ENCODE data around the gene NCOA6.
A peak's percentile ranks its signal among the peaks of the same experiment; 100 is the strongest.
"Not testable (repeated sequence)": the region's sequence is repeated elsewhere in the genome, so short reads cannot be mapped to it uniquely, and the experiment has no call there.

Gene NCOA6

DNA sequence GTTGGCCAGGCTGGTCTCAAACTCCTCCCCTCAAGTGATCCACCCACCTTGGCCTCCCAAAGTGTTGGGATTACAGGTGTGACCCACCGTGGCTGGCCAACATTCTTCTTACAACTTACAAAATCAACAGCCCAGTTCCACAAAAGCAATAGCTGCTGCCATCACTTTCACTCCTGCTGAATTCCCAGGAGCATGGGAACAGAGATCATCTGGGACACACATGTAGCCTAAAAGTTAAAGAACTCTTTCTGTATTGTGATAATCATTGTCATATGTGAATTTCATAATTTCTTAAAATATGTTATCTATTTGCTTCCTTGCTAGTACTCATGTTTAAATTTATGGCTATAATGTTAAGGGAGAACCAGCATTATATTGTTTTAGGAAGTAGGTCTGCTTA, 51.7 kb downstream of the NCOA6 start:
- DNase-seq: no peak

DNA sequence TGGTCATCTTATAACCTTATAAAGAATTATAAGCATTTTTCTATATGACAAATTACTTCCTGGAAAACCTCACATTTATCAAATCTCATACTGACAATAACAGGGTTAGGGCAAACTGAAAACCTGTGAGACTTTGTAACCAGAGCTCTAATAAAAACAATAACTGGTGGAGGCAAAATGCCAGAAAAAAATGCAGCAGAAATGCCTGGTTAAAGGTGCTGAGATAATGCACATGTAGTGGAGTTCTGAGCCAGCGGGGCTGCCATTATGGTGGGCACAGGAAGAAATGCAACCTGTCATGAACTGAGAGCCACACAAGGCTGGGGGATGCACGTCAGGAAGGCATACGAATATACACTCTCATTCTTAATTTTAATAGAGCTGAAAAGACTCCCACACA, 53.0 kb downstream of the NCOA6 start:
- no peak for DNase-seq

DNA sequence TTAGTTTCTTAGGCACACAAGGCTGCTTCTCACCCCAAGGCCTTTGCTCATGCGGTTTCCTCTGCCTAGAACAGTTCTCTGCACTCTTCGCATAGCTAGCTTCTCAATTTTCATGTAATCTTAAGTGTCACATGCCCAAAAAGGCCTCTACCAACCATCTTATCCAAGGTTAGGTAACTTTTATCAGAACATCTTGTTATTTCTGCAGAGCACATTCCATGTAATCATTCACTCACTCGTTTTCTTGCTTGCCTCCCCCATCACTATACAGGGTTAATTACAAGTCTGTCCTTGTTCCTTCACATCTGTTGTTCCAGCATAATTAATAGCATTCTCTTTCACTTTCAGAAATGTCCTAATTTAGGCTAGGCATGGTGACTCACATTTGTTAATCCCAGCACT, 53.8 kb downstream of the NCOA6 start:
- no peak for DNase-seq

DNA sequence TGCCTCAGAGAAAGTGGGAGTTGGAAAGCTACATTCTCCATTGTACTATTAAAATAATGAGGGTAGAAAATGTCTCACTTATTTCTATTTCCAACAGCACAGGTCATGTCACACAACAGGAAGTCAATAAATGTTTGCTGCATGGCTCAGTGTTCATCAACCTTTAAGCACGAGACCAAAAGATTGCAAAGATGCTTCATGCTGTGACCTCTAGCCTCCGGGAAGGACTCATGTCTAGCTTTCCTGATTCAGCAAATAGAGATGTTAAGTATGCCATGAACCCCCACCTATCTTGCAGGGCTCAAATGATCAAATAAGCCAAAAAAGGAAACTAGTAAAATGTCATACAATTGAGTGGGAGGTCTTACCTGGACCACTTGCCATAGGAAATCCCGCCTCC, 57.4 kb downstream of the NCOA6 start:
- no peak for DNase-seq

DNA sequence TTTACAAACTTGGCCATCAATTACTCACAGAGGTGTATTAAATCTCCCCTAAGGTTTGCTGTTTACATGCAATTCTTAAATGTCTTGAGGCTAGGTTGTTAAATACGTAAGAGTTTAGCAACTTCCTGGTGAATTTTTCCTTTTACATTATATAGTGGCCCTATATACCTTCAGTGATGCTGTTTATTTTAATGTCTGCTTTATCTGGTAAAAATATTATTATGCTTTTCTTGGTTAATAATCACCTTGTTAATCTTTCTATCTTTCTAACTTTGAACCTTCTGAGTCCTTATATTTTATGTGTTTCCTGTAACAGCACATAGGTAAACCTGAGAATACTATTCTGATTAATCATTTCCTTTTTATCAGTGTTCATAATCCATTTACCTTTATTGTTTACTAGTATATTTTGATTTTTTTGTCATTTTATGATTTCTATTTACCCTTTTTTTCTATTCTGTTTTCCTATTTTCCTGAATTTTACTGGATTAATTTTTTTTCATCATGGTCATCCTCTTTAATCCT, 63.4 kb downstream of the NCOA6 start:
- no peak for DNase-seq

DNA sequence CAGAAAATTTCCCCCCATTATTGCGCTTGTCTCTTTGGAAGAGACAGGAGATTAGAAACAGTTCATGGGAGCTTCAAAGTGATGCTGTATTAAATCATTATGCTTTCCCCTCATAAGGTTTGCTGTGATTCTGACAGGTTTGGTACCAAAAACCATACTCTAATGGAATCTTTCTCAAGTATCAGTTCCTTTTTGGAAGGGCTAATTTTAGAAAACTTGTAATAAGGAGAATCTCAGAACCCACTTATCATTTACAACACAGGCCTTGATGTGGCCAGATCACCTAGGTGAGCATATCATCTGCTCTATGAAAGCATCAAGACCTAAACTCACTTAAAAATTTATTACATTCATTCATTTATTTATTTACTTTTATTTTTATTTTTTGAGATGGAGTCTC, 70.1 kb downstream of the NCOA6 start:
- no peak for DNase-seq

DNA sequence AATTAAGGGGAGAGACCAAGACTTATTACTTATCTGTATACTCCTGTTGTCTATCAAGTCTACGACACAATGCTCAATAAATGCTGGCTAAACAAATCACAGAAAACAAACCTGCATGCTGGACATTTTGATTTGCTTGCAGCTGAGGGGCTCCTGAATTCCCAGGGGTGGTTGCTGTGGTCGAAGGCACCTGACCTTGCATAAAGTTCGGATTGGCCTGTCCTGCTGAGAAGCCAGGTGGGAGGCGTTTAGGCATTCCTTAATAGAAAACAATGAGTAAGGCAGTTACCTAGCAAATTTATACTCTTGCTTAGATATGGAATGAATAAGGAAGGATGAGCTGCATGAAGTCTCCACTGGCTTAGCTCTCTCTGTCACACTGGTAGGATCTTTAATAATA, 70.8 kb downstream of the NCOA6 start:
- DNase-seq: no peak

DNA sequence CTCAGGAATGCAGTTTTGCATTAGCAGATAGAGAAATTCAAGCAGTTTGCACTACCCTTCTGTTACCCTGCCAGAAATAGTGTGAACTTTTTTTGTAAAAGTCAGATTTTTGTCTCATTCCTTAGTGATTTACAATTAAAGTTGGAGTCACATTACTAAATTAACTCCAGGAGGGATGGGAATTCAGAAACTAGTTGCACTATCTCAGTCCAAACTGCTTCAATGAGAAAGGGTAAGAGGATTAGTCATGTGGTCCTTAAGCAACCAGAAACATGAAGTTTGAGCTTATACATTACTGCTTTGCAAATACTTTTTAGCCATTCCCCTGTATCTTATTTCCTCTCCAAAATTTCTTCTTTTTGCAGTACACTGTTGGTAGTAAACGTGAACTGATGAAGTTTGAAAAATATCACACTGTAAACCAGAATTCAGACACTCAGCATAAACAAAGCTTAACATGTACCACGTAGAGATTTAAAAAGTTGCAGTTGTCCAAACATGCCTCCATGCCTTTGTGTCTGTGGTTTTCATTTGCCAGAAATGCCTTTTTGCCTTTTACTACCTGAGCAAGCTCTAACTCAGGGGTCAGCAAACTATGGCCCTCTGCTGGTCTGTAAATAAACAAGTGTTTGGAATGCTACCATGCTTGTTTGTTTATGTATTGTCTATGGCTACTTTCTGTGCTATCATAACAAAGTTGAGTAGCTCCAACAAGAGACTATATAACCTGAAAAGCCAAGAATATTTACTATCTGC, 71.6 kb downstream of the NCOA6 start:
- no peak for DNase-seq

DNA sequence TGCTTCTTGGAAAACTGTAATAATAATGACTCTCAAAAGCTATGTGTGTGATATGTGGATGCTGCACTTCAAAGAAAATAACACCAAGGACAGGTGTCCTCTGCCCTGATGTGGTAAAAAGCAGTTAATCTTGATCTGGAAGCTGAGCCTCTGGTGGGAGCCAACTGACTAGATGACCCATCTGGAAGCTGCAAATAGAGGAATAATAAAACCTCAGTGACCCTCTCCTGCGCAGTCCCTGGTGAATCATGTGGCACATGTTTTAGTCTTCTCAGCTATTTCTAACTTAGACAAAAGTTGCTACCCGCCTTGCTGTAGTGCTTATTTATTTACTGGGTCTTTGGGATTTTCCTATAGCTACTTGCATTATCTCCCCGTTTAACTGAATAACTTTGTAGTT, 74.0 kb downstream of the NCOA6 start:
- no peak for DNase-seq

DNA sequence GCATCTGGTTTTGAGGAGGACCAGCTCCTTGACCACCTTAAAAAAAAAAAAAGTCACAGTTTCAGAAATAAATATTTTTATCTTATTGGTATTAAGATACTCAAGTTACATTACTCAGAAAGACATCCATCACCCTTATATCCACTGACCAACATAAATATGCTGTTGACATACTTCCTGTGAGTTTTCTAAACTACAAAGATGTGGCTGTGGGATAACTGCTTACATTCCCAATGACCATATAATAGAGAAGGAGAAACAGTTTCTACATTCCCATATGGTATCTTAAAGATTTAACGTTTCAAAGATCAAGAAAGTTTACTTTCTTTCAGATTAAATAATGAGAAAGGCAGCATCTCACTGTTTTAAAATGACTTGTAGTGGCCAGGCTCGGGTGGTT, 75.0 kb downstream of the NCOA6 start:
- DNase-seq: no peak

DNA sequence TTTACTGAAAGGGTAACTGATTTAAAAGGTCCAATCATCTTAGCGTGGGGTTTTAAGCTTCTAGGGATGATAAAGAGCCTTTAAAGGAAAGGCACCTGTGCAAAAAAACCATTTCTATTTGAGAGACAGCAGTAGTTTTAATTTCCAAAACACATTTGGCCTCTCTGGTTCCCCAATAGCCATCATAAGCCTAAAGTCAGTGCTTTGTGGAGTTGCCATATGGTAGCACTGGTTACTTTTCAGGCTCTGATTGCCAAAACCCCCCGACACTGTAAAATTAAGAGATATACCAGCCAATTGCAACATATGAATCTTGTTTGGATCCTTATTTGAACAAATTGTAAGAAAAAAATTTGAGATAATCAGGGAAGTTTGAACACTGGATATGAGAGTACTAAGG, 76.7 kb downstream of the NCOA6 start:
- no peak for DNase-seq

DNA sequence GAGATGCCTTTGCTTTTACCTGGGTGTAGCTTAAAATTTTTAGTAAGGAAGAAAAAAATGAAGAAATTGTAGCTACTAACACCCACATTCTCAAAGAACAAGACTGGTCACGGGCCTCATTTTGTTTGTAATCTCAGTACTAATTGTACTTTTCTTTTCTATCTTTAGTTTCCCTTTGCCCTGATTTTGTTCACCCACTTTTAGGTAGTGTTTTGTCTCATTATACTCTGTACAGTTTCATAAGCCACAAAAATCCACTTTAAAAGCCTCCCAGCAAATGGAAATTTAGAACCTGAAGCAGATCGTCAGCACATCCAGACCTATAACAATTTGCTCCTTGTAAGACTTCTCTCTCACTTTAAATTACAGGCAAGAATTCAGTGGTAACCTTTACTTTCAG, 78.0 kb downstream of the NCOA6 start:
- DNase-seq: no peak

DNA sequence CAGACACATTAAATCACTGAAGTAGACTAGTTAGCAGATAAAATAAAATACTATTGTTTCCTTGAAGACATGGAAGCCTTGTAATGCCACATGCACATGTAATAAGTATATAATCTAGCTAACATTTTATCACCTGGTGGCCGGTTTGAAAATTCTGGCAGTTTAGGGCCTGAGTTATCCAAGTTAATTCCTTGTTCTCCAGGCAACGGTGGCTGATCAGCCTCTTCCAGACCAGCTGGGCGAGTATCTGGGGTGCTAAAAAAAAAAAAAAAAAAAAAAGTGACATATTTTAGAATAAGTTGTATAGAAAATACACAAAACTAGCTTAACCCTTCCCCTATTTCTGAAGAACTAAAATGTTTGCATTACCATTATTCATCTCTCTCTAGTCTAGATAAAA, 78.8 kb downstream of the NCOA6 start:
- DNase-seq: no peak

DNA sequence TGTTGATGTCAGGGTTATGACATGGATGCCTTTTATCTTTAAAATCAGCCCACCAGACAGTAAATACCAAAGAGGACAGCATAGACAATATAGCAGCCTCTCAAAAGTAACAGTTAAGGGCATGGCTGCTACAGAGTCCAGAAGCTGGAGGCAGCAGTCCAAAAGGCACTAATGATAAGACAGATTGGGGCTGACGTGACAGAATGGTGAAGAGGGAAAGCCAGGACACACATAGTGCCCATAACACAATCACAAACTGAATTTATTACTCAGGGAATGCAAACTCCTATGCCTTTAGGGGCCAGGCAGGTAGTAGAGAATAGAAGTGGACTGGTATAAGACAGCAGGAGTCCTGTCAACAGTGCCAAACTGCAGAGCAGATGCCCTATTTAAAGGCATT, 80.6 kb downstream of the NCOA6 start:
- DNase-seq: no peak

DNA sequence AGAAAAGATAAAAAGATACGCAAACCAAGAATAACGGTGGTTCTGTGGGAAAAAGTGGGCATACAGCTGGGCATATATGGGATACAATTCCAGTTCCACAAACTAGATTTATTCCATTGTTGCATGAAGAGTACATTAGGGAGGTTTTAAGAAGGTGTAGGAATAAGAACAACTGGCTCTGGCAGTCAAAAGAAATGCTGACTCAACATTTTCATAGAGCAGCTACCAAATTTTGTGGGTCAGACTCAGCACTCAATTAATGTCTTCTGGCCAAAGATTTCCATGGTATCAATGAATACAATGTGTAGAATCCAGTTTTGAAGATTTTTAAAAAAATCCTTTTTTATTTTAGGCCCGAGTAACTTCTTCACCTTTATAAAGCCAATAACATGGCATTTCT, 81.1 kb downstream of the NCOA6 start:
- DNase-seq: no peak

DNA sequence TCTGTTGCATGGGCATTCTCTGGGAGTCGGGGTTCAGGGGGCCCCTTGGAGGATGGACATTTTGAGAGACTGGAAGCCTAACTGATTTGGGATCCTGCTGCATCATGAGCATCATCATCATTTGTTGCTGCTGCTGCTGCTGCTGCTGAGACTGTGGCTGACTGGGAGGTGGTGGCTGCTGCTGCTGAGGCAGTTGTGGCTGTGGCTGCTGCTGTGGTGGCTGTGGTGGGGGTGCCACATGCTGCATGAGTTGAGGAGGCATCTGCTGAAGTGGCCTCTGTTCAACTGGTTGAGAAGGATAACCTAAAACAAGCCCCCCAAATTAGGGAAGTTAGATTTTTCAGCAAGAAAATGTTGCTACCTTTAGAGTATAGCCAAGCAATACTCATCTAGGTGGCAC, 82.4 kb downstream of the NCOA6 start:
- no peak for DNase-seq

DNA sequence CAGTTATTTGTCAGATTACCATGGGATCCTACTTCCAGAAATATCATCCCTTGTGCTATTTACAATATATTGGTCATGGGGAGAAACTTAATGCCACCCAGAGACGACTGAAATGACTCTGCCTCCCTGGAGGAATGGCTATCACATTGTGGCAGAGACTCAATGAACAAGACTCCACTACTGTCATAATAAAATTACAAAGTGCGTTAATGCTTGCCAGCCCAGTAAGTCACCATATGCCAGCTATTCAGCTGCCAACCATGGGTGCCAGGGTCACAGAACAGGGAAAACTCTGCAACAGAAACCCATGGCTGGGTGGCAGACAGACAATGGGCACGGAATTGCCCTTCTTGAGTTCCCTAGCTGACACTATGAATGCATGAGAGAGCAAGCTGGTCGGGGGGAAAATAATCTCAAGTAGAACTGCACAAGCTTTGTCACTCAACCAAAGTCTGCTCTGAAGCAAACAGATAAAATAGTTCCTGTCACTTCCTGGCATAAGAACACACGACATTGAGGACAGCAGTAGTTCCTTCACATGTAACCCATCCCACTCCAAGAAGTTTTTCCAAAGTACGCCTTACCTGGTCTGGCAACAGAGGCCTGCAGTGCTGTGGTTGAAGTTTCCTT, 89.2 kb downstream of the NCOA6 start:
- peak; percentile 14 to 53 for DNase-seq

DNA sequence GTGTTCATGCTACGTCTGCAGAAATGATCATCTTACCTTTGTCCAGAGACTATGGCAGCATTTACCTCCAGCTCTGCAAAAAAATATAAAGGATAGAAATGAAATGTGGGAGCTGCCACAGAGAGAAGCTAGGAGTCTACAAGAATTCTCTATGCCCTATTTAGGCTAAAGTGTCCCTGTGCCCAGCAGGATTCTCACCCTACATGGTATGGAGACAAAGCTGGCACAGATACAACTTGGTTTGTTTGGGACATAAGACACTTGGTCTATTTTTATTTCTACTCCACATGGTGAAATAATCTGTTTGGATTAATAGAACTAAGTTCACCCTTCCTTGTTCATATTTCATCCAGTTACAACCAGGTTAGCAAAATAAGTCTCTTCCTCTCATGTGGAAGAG, 92.9 kb downstream of the NCOA6 start:
- DNase-seq: no peak

DNA sequence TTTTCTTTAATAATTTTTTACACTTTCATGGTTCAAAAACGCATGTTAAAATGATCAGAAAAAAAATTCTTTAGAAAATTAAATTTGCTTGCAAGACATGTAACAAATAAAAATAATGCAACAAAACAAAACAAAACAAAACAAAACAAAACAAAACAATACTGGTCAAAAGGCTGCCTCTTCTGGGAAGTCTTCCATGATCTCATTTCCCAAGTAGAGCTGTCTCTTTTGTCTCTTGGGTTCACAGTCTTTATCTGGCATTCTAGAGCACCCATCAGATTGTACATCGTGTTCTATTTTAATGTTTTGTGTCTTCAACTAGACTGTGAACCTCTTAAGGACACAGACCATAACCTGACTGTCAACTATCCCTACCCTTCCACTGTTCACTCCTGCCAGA, 96.0 kb downstream of the NCOA6 start:
- DNase-seq: no peak

DNA sequence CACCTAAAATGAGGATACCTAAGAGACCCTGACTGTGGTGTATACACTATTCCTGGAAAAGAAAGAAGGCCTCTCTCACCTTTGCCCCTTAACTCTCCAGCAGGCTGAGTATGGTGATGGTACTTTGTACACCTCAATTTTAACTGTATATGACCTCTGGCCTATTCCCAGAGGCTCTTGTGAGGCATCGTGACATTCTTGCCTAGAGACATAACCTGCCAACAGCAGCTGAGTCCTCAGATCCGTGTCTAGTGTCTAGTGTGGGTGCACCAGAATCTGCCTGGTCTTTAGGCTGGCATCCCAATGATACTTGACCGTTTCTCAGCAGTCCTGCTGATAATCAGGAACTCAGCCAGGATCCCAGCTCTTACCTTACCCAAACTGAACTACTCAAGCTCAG, 101.3 kb downstream of the NCOA6 start:
- DNase-seq: no peak

DNA sequence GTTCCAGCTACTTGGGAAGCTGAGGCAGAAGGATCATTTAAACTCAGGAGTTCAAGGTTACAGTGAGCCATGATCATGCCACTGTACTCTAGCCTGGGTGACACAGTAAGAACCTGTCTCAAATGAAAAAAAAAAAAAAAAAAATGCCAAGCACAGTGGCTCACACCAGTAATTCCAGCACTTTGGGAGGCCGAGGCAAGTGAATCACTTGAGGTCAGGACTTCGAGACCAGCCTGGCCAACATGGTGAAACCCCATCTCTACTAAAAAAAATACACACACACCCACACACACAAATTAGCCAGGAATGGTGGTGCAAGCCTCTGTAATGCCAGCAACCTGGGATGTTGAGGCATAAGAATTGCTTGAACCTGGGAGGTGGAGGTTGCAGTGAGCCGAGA, 102.9 kb downstream of the NCOA6 start:
- DNase-seq: not testable (repeated sequence)

DNA sequence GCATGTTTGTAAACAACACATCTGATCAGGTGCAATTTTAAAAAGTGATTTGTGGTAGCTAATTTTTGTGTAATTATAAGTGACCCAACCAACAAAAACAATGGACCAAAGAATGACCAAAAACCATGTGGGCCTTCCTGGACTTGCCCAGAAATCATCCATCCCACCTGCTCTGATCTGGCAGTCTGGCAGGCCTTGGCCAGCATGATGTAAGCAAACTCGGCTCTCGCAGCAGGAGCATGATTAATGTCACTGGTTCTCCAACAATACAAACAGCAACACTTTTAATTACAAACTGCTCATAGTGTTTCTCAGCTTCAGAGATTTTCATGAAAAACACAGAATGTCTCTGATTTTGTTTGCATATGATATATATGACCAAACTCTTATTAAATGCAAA, 105.2 kb downstream of the NCOA6 start:
- peak; percentile 70 to 86 for DNase-seq

DNA sequence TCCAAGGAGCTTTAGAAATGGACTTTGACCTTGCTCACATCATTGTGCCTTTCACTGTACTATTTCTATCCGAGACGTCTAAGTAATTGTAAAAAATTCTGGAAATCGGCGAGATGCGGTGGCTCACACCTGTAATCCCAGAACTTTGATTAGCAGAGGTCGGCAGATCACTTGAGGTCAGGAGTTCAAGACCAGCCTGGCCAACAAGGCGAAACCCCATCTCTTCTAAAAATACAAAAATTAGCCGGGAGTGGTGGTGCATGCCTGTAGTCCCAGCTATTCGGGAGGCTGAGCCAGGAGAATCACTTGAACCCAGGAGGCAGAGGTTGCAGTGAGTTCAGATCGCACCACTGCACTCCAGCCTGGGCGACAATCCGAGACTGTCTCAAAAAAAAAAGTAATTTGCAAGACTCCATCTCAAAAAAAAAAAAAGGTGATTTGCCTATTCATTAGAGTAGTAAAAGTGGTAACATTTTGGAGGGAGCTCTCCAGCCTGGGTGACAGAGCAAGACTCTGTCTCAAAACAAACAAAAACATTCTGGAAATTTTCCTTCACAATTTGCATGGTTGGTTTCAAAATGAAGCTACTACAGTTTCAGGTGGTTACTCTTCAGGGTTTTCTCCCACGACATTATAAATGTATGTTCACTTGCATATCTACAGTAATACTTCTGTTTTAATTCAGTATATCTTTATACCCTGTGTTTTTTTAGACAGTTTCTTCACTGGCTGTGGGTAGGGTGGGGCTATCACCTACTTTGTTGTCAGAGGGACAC, 106.0 kb downstream of the NCOA6 start:
- DNase-seq: not testable (repeated sequence)
